ENCODE measurements around the gene C10orf120.

DNA sequence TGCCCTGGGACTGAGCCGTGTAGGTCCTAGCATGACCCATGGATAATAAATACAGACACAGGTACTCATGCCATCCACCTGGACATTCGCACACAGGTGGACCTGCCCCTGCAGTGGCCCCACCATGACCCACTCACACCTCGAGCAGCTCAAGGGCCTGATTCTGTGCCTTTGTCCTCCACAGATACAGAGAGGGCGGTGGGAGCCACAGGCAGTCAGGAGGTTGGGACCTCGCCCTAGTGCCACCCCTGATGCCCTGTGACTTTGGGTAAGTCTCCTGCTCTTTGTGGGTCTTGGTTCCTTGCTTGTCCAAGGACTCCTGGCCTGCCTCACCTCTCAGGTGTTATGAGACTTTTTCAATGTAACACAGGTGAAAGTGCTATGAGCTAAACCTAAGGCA lies 42.9 kb downstream of the C10orf120 start:
- TF ChIP-seq POLR2AphosphoS5 (IDR thresholded peaks at IDR 0.05; ENCODE audit: low read depth, low read length), result no peak
- no peak for TF ChIP-seq TAF1 (IDR thresholded peaks at IDR 0.05; ENCODE audit: borderline replicate concordance, low read depth, low read length)
- TF ChIP-seq POLR2A (IDR thresholded peaks at IDR 0.05; ENCODE audit: low read depth, low read length), result no peak
